Stimulated activated CD4-positive, alpha-beta T cell treated with anti-CD3 and anti-CD28 coated beads, TNF-alpha, amount 100 ng/mL, for 48 hours (primary cell): ENCODE data around the gene PHLDB2.

Source experiments
- DNase-seq, 3 donors: peaks; one replicate each; pipeline ENCODE4 v3.0.0-alpha.2; 2020; ENCODE audit warnings: low read depth in 3 of 3

Gene PHLDB2

GRCh38 chr3:111850537-111850936 is 8.5 kb upstream of the PHLDB2 start:
- DNase-seq: no peak

GRCh38 chr3:111851511-111851954 is 7.5 kb upstream of the PHLDB2 start:
- DNase-seq: no peak

DNA sequence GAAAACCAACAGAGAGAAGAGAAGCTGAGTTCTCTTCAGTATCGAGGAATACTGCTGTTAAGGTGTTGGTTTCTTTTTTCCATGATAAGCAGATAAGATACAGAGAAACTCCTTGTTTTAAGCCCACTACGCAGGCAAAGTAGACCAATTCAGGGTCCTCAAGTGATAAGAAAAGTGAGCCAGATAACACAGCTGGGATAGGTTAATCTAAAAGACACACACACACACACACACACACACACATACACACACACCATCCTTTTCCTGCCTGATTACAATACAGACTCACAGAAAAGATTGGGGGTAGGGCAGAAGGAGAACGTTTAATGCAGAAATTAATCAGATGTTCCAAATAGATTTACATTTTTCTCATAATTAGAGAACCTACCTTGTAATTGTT is 6.5 kb upstream of the PHLDB2 start:
- no peak for DNase-seq

- DNase-seq: no peak
These were observed 6.0 kb upstream of the PHLDB2 start for GRCh38 chr3:111853068-111853467.

DNA sequence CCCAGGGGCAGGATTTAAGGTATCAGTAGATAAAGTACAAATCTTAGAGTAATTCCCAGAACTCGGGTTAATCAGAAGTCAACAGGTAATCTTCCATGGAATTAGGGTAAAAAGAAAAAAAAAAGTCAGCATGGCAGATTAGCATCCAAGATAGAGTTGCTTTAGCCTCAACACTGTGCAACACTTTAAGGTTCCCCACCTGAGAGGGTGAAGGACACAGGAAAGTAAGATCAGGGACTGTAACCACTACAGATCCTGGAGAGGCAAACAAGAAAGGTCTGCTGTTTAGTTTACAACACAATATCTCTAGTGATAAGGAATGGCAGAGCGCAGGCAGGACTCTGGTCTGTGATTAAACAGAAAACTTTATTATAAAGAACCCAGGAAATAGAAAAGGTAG is 4.1 kb upstream of the PHLDB2 start:
- DNase-seq: no peak

DNA sequence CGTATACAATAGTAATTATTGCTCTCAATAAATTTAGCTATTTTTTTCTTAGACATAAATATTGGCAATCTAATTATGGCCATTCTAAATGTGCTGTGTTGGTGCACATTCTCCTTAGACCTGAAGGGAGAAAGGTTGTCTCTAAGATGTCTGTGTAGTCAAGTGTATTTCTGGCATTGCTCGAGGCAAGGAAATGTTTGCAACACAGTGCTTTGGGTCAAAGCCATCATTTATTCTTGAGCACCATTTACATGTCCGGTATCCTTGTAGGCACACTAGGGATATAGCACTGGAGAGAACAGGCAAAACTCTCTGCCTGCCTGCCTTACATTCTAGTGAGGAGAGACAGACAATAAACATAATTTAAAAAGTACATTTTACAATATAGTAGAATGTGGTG is 2.6 kb upstream of the PHLDB2 start:
- no peak for DNase-seq

- no peak for DNase-seq
These were observed 1.6 kb upstream of the PHLDB2 start for GRCh38 chr3:111857474-111857873.

- DNase-seq: no peak
These were observed 423 bp upstream of the PHLDB2 start for GRCh38 chr3:111858642-111859041.

DNA sequence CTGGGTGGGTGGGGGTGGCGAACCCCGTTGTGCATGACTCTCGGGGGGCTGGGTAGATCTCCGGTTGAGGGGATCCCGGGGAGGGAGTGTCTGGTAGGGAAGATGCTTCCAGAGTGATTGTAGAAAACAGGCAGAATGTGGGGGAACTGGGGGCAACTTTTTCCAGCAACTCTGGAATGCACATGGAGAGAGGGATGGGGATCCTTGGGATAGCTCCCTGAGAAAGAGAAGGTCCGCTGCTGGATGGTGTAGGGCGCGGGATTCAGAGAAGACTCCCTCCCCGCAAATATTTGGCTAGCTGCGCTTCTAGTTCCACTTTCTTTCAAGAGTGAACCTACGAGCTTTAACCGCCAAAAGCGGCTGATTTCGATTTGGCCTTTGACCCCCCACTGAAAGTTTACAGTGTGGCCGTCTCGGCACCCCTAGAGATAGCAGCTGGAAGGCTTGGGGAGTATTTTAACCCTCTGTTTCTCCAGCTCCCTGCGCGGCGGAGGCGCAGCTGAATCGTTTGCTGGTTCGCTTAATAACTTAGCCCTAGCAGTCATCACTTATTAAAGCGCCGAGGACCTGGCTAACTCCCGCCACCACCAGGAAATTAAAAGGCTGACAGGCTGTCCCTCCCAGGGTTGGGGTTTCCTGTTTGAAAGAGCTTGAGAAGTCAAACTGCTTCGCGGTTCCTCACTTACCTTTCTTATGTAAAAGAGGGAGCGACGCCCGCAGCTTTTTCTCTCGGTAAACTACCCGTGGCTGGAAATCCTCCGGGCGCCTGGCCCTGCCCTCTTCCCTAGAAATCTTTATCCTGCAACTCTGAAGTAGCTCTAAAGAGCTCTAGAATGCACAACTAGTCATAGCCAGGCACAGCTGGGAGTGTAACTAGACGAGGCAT is 1.2 kb downstream of the PHLDB2 start:
- peak; percentile 8 to 22 (median 10) for DNase-seq

DNA sequence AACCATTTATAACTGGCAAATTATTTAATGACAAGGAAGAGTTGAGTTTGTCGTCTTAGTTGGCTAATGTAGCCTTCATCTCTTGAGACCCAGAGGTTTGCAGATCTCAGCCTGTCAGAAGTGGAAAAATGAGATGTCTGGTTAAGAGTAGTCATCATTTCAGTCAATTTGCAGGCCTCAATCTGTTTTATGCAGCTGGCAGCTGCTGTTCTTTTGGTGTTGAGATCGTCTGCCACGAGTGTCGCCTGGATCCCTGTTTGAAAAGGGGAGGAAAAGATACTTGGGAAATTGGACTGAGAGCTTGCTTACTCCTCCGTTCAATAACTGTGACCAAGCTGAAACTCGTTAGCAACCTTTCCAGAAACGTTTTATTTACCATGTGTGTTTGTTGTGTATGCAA is 2.3 kb downstream of the PHLDB2 start:
- no peak for DNase-seq

DNA sequence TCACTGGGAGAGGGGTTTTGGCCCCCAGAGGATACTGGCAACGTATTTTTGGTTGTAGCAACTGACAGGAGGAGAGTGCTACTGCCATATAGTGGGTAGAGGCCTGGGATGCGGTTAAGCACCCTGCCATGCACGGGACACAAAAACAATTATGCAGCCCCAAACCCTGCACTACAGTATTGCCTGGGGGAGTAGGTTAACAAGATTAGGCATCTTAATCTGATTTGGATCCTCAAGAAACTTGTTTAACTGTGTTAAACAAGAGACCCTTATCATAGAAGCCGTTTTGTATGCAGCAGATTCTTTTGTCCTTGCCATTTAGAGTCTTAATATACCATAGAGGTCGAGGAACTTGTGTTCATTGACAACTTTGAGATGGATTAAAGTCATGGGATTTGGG is 3.4 kb downstream of the PHLDB2 start:
- no peak for DNase-seq

GRCh38 chr3:111862974-111863373 is 3.9 kb downstream of the PHLDB2 start:
- DNase-seq: no peak

DNA sequence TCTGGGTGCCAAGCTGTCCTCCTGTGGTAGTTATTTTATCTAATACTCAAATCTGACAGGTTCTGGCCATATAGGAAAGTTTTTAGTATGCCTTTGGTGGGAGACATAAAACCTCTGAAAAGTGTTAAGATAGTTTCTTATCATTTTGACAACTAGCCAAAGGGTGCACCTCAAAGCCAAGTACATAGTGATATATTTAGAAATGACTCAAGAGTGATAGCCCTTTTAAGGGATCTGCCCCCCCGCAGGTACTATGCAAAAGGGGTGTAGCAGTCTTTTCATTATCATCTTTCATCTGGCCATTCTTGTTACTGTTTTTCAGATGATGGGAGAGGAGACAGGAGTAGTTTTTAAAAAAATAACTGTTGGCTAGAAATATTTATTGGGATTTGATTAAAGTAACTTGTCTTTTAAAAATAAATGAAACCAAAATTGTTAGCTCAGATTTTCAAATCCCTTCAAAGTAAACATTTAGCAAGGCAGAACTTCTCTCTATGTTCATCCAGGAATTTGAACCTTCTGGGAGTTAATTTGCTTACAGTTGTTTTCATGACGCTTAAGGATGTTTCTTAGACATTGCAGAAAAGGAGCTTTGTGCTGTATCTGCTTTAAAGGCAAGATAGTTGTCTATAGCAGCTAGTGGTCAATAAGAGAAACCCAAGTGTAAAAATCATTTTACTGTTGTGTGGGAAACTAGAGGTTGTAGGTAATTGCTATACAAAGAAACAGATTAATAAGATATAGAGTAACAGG is 5.1 kb downstream of the PHLDB2 start:
- no peak for DNase-seq

DNA sequence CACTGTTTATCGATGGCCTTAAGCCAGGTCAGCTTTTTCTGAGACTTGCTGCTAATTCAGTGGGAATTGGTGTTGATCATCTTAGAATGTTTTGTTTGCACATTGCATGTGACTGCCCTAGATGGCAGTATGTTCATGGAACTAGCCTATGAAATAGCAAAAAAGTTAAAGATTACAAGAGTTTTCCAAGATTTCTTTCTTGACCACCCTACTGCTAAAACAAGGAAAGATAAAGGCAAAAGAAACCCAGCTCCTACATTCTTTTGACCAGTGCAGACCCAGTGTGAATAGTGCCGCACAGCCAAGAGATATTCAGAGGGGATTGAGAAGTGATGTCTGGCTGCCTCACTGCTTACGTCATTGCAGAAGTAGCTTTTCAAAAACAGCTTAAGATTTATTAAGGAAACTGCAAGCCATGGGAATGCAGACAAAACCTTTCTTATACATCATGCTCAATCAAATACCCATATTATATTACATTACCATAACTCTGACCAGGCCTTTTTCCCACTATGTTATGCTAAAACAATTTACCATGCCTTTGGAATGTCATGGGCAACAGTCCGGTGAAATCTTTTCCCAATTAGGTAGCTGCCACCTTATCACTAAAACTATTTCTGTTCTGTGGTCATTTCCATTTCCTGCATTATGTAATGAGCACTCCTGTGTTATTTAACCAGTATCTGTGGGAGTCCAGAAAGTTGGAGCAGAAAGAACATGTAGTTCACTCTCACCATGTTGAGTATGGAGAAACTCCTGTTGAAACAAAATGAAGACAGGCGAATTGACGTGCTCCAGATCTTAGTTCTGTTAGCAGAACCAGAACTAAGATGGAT is 6.0 kb downstream of the PHLDB2 start:
- no peak for DNase-seq

- DNase-seq: no peak
These were observed 8.9 kb downstream of the PHLDB2 start for GRCh38 chr3:111867889-111868426.

DNA sequence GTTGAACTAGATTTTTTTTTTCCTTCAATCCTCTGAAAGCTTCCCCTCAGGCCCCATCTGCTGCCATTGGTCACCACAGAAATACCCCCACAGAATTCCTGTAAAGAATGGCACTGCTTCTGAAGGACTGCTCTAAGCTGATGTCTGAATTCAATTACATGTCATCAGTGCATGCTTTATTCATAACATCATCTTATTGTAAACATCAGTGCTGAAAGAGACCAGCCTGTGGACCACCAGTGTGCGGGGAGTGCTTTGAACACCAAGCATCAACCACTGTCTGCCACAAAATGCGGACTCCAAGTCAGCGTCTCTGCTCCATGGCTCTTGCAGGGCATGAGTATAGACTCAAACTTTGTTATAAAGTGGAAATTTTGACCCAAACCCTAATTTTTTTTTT is 11.6 kb downstream of the PHLDB2 start:
- DNase-seq: no peak

GRCh38 chr3:111871809-111872623 is 13.0 kb downstream of the PHLDB2 start:
- no peak for DNase-seq

GRCh38 chr3:111872979-111873378 is 13.9 kb downstream of the PHLDB2 start:
- no peak for DNase-seq

GRCh38 chr3:111874177-111874820 is 15.2 kb downstream of the PHLDB2 start:
- DNase-seq: no peak

DNA sequence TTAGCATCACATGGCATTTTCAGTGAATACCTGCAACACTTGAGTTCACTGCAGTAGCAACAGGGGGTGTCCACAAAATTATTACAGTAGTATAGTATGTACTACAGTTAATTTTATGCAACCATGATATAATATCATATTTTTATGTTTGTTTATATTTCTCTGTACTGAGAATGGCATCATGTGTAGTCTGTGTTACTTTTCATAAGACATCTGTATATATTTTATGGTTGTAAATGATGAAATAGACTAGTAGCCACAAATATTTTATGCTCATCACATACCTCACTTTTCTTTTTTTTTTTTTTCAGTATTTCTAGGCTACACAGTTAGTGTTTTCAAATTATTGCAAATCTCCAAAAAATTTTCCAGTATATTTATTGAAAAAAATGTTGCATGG is 22.4 kb downstream of the PHLDB2 start:
- DNase-seq: no peak
